Measurements from ENCODE around the gene RALGAPA1. TPM values are rescaled to one million over a fixed set of nuclear protein-coding genes. Genes with fewer than 3 reads are reported as not detected.
A peak's percentile ranks its signal among the peaks of the same experiment; 100 is the strongest.
"Not testable (repeated sequence)": the region's sequence is repeated elsewhere in the genome, so short reads cannot be mapped to it uniquely, and the experiment has no call there.

RALGAPA1 gene
- total RNA-seq, 6 donors from 2014 or later = 55.5 to 155 (median 61.1) TPM

DNA sequence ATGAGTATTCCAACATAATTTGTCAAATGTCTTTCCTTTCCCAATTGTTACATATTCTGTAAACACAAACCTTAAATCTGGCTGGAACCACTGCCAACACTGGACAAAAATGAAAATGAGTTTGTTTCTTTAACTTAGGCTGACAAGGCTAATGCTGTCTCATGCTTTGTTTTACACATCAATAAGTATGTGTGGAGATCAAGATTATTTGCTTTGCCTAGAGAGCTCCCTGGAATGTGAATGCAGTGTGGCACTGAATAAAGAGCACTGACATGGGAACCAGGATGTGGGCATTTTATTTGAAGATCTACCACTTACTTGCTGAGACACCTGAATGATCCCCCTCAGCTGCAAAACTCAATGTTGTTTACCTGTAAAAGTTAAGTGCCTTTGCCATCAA lies 61.7 kb downstream of the RALGAPA1 start:
- Histone ChIP-seq H3K9me3 (no peaks in the 10 kb centered on the region), H3K4me1 (no peaks in the 10 kb centered on the region), H3K27ac (no peak overlapping the region), H3K36me3 (peaks cover 7 to 48% (median 9%) of the 10 kb centered on the region in 4 donors), H3K4me3 (no peak overlapping the region), H3K27me3 (no peaks in the 10 kb centered on the region)
- DNase-seq (no peak), ATAC-seq (ENCODE audit: low FRiP score in 2 of 2) (peak in 1 of 2 donors; percentile 46)
- no peak for TF ChIP-seq POLR2AphosphoS5 (IDR thresholded peaks at IDR 0.05)
- TF ChIP-seq POLR2A (IDR thresholded peaks at IDR 0.05) = no peak
- TF ChIP-seq, protein P1, sequence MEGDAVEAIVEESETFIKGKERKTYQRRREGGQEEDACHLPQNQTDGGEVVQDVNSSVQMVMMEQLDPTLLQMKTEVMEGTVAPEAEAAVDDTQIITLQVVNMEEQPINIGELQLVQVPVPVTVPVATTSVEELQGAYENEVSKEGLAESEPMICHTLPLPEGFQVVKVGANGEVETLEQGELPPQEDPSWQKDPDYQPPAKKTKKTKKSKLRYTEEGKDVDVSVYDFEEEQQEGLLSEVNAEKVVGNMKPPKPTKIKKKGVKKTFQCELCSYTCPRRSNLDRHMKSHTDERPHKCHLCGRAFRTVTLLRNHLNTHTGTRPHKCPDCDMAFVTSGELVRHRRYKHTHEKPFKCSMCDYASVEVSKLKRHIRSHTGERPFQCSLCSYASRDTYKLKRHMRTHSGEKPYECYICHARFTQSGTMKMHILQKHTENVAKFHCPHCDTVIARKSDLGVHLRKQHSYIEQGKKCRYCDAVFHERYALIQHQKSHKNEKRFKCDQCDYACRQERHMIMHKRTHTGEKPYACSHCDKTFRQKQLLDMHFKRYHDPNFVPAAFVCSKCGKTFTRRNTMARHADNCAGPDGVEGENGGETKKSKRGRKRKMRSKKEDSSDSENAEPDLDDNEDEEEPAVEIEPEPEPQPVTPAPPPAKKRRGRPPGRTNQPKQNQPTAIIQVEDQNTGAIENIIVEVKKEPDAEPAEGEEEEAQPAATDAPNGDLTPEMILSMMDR (IDR thresholded peaks at IDR 0.05) = no peak
- no peak for TF ChIP-seq EP300 (IDR thresholded peaks at IDR 0.05)

DNA sequence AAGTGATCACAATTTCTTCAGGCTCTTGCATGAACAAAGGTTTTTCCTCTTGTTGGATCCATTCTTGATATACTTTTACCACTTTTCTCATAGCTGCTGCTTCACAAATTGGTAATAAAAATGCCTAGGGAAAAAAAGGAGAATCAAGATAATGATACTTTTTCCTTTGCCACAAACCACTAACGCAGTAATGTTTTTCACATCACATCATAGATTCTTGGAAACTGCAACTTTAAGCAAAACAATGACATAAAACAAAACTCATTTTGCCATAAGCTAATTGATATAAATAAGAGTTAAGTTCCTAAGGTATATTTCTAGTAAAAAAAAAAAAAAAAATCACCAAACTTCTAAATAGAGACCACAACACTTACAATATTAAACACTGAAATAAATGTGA lies 66.7 kb downstream of the RALGAPA1 start:
- WGBS, 2 donors = 91 to 98% methylated on average over 1 of the region's 1 CpG
- DNase-seq (no peak), ATAC-seq (ENCODE audit: low FRiP score in 2 of 2) (no peak)
- no peak for TF ChIP-seq EP300 (IDR thresholded peaks at IDR 0.05)
- TF ChIP-seq, protein P1 (IDR thresholded peaks at IDR 0.05) = no peak
- no peak for TF ChIP-seq POLR2AphosphoS5 (IDR thresholded peaks at IDR 0.05)
- no peak for TF ChIP-seq POLR2A (IDR thresholded peaks at IDR 0.05)
- Histone ChIP-seq H3K27ac (no peak overlapping the region), H3K27me3 (no peaks in the 10 kb centered on the region), H3K4me3 (no peak overlapping the region), H3K9me3 (no peaks in the 10 kb centered on the region), H3K36me3 (peaks cover 5 to 45% (median 12%) of the 10 kb centered on the region in 4 donors), H3K4me1 (no peaks in the 10 kb centered on the region)

GRCh38 chr14:35742032-35742371 lies 67.1 kb downstream of the RALGAPA1 start:
- H3K27me3 ChIP-seq = no peaks in the 10 kb centered on the region
- ATAC-seq (ENCODE audit: low FRiP score in 2 of 2) (no peak), DNase-seq (no peak)
- TF ChIP-seq, protein P1 (IDR thresholded peaks at IDR 0.05) = no peak
- TF ChIP-seq EP300 (IDR thresholded peaks at IDR 0.05) = no peak
- TF ChIP-seq POLR2AphosphoS5 (IDR thresholded peaks at IDR 0.05) = no peak
- no peak for TF ChIP-seq POLR2A (IDR thresholded peaks at IDR 0.05)
- no peaks in the 10 kb centered on the region for H3K9me3 ChIP-seq
- no peak overlapping the region for H3K27ac ChIP-seq
- H3K4me1 ChIP-seq = no peaks in the 10 kb centered on the region
- 92 to 97% methylated on average over 1 of the region's 1 CpG for WGBS, 2 donors
- no peak overlapping the region for H3K4me3 ChIP-seq
- peaks cover 5 to 49% (median 12%) of the 10 kb centered on the region in 4 donors for H3K36me3 ChIP-seq

GRCh38 chr14:35741345-35742031 lies 67.6 kb downstream of the RALGAPA1 start:
- no peaks in the 10 kb centered on the region for H3K4me1 ChIP-seq
- peaks cover 5 to 53% (median 12%) of the 10 kb centered on the region in 4 donors for H3K36me3 ChIP-seq
- no peak overlapping the region for H3K4me3 ChIP-seq
- H3K27me3 ChIP-seq = no peaks in the 10 kb centered on the region
- no peak for DNase-seq
- no peaks in the 10 kb centered on the region for H3K9me3 ChIP-seq
- 94 to 97% methylated on average over 3 of the region's 3 CpGs for WGBS, 2 donors
- TF ChIP-seq POLR2A (IDR thresholded peaks at IDR 0.05) = no peak
- TF ChIP-seq, protein P1 (IDR thresholded peaks at IDR 0.05) = no peak
- no peak for ATAC-seq (ENCODE audit: low FRiP score in 2 of 2)
- no peak overlapping the region for H3K27ac ChIP-seq

- no peak for DNase-seq
- Histone ChIP-seq H3K36me3 (peaks cover 4 to 55% (median 6%) of the 10 kb centered on the region in 4 donors), H3K9me3 (no peaks in the 10 kb centered on the region), H3K4me3 (no peak overlapping the region), H3K27ac (no peak overlapping the region), H3K27me3 (no peaks in the 10 kb centered on the region), H3K4me1 (no peaks in the 10 kb centered on the region)
- WGBS, 2 donors = 90 to 96% methylated on average over 1 of the region's 1 CpG
- TF ChIP-seq POLR2A (IDR thresholded peaks at IDR 0.05) (no peak), POLR2AphosphoS5 (IDR thresholded peaks at IDR 0.05) (no peak), EP300 (IDR thresholded peaks at IDR 0.05) (no peak)
- TF ChIP-seq, protein P1 (IDR thresholded peaks at IDR 0.05) = no peak
- ATAC-seq (ENCODE audit: low FRiP score in 2 of 2) = no peak
These were observed 68.9 kb downstream of the RALGAPA1 start for GRCh38 chr14:35740215-35740614.

DNA sequence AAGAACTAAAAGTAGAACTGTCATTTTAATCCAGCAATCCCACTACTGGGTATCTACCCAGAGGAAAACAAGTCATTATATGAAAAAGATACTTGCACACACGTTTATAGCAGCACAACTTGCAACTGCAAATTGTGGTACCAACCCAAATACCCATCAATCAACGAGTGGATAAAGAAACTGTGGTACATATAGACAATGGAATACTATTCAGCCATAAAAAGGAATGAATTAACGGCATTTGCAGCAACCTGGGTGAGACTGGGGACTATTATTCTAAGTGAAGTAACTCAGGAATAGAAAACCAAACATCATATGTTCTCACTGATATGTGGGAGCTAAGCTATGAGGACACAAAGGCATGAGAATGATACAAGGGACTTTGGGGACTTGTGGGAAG lies 73.9 kb downstream of the RALGAPA1 start:
- ATAC-seq (ENCODE audit: low FRiP score in 2 of 2); DNase-seq; H3K27ac ChIP-seq; H3K4me1 ChIP-seq; H3K4me3 ChIP-seq; H3K27me3 ChIP-seq; H3K9me3 ChIP-seq: not testable (repeated sequence)
- 88 to 94% methylated on average over 3 of the region's 3 CpGs for WGBS, 2 donors
- H3K36me3 ChIP-seq = peaks cover 0 to 39% (median 3%) of the 10 kb centered on the region in 4 donors

- H3K9me3 ChIP-seq; H3K4me1 ChIP-seq; H3K27ac ChIP-seq; ATAC-seq (ENCODE audit: low FRiP score in 2 of 2); H3K27me3 ChIP-seq; H3K4me3 ChIP-seq; DNase-seq: not testable (repeated sequence)
- peaks cover 0 to 42% (median 10%) of the 10 kb centered on the region in 4 donors for H3K36me3 ChIP-seq
- WGBS, 2 donors = 88 to 100% methylated on average over 1 of the region's 1 CpG
These were observed 75.6 kb downstream of the RALGAPA1 start for GRCh38 chr14:35733510-35733909.

All from upper lobe of left lung (tissue), 6 donors.